ENCODE data around the gene PKNOX1.
"Not testable (repeated sequence)": the region's sequence is repeated elsewhere in the genome, so short reads cannot be mapped to it uniquely, and the experiment has no call there.

Gene PKNOX1

DNA sequence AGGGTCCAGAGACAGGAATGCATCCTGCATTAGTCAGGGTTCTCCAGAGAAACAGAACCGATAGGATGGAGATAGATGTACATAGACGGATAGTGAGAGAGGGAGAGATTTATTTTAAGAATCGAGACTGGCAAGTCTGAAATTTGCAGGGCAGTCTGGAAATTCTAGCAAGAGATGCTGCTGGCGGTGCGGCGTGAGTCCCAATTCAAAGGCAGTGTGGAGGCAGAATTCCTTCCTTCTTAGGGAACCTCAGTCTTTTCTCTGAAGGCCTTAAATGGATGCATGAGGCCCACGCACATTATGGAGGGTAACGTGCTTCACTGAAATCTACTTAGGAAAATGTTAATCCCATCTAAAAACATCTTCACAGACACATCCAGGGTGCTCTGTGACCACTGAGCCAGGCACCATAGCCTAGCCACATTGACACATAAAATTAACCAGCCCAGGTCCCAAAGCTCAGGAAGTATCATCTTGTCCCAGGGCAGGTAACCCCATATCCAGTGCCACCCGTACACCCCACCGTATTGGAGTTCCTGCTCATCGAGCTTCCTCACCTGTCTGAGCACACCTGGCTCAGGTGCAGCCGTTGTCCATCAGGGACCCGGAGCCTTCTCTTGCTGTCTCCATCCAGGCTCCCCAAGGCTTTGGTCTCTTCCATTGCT, 9.7 kb upstream of the PKNOX1 start:
- no peaks in the 10 kb centered on the region for H3K36me3 ChIP-seq (ENCODE audit: low read length)
- no peak for TF ChIP-seq EZH2phosphoT487 (conservative IDR thresholded peaks at IDR 0.05; ENCODE audit: low read length)
- TF ChIP-seq, protein P1, sequence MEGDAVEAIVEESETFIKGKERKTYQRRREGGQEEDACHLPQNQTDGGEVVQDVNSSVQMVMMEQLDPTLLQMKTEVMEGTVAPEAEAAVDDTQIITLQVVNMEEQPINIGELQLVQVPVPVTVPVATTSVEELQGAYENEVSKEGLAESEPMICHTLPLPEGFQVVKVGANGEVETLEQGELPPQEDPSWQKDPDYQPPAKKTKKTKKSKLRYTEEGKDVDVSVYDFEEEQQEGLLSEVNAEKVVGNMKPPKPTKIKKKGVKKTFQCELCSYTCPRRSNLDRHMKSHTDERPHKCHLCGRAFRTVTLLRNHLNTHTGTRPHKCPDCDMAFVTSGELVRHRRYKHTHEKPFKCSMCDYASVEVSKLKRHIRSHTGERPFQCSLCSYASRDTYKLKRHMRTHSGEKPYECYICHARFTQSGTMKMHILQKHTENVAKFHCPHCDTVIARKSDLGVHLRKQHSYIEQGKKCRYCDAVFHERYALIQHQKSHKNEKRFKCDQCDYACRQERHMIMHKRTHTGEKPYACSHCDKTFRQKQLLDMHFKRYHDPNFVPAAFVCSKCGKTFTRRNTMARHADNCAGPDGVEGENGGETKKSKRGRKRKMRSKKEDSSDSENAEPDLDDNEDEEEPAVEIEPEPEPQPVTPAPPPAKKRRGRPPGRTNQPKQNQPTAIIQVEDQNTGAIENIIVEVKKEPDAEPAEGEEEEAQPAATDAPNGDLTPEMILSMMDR (IDR thresholded peaks at IDR 0.05; ENCODE audit: insufficient read depth, low read length, poor library complexity, severe bottlenecking), result no peak
- H2AFZ ChIP-seq (ENCODE audit: low read depth, low read length, severe bottlenecking), result no peak overlapping the region

DNA sequence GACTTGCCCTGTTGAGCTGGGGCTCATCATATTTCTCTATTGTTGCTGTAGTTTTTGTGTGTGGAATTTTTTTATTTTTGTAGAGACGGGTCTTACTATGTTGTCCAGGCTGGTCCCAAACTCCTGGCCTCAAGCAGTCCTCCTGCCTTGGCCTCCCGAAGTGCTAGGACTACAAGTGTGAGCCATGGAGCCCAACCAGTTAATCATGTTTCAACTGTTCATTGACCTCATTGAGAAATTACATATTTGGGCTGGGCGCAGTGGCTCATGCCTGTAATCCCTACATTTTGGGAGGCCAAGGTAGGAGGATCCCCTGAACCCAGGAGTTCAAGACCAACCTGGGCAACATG, 9.2 kb upstream of the PKNOX1 start:
- no peaks in the 10 kb centered on the region for H3K79me2 ChIP-seq (ENCODE audit: insufficient read depth, low read length)
- no peak overlapping the region for H3K9ac ChIP-seq (ENCODE audit: low read length)
- H3K27ac ChIP-seq (ENCODE audit: low read depth, low read length), result no peak overlapping the region

More for the DNA sequence above, 9.7 kb upstream of the PKNOX1 start:
- Histone ChIP-seq H3K9me3 (ENCODE audit: insufficient read depth, low read length) (no peaks in the 10 kb centered on the region), H3K27ac (ENCODE audit: low read depth, low read length) (no peak overlapping the region), H3K9me2 (replicated peaks; ENCODE audit: insufficient read depth, low read length) (no peaks in the 10 kb centered on the region), H4K20me1 (ENCODE audit: low read depth, low read length) (no peaks in the 10 kb centered on the region), H3F3A (ENCODE audit: insufficient read depth) (no peaks in the 10 kb centered on the region), H3K79me2 (ENCODE audit: insufficient read depth, low read length) (no peaks in the 10 kb centered on the region), H3K4me2 (ENCODE audit: low read depth, low read length, poor library complexity, severe bottlenecking) (no peak overlapping the region), H3K27me3 (ENCODE audit: low read length) (no peaks in the 10 kb centered on the region), H3K4me3 (ENCODE audit: insufficient read depth, low read length, poor library complexity, severe bottlenecking) (no peak overlapping the region), H3K9ac (ENCODE audit: low read length) (no peak overlapping the region)

DNA sequence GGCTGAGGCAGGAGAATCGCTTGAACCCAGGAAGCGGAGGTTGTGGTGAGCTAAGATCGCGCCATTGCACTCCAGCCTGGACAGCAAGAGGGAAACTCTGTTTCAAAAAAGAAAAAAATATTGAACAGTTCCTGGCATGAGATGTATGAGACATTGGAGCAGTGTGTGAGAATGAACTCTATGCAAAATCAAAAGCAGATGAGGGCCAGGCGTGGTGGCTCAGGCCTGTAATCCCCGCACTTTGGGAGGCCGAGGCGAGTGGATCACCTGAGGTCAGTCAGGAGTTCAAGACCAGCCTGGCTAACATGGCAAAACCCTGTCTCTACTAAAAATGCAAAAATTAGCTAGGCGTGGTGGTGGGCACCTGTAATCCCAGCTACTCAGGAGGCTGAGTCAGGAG, 6.7 kb upstream of the PKNOX1 start:
- not testable (repeated sequence) for H2AFZ ChIP-seq (ENCODE audit: low read depth, low read length, severe bottlenecking); H3K9ac ChIP-seq (ENCODE audit: low read length); H3K79me2 ChIP-seq (ENCODE audit: insufficient read depth, low read length); H3K36me3 ChIP-seq (ENCODE audit: low read length); H3K9me2 ChIP-seq (replicated peaks; ENCODE audit: insufficient read depth, low read length); H3K4me2 ChIP-seq (ENCODE audit: low read depth, low read length, poor library complexity, severe bottlenecking); H3K9me3 ChIP-seq (ENCODE audit: insufficient read depth, low read length); H3K4me3 ChIP-seq (ENCODE audit: insufficient read depth, low read length, poor library complexity, severe bottlenecking); H4K20me1 ChIP-seq (ENCODE audit: low read depth, low read length); H3K27ac ChIP-seq (ENCODE audit: low read depth, low read length); H3K27me3 ChIP-seq (ENCODE audit: low read length); H3F3A ChIP-seq (ENCODE audit: insufficient read depth)

More for the DNA sequence above, 9.2 kb upstream of the PKNOX1 start:
- Histone ChIP-seq H3K4me2 (ENCODE audit: low read depth, low read length, poor library complexity, severe bottlenecking) (no peak overlapping the region), H4K20me1 (ENCODE audit: low read depth, low read length) (no peaks in the 10 kb centered on the region), H3K4me3 (ENCODE audit: insufficient read depth, low read length, poor library complexity, severe bottlenecking) (no peak overlapping the region), H3K36me3 (ENCODE audit: low read length) (no peaks in the 10 kb centered on the region), H3K27me3 (ENCODE audit: low read length) (no peaks in the 10 kb centered on the region), H3K9me3 (ENCODE audit: insufficient read depth, low read length) (no peaks in the 10 kb centered on the region), H3F3A (ENCODE audit: insufficient read depth) (no peaks in the 10 kb centered on the region), H2AFZ (ENCODE audit: low read depth, low read length, severe bottlenecking) (no peak overlapping the region), H3K9me2 (replicated peaks; ENCODE audit: insufficient read depth, low read length) (no peaks in the 10 kb centered on the region)
- TF ChIP-seq EZH2phosphoT487 (conservative IDR thresholded peaks at IDR 0.05; ENCODE audit: low read length), result no peak
- TF ChIP-seq, protein P1 (IDR thresholded peaks at IDR 0.05; ENCODE audit: insufficient read depth, low read length, poor library complexity, severe bottlenecking), result no peak

GRCh38 chr21:42969193-42969600, 5.2 kb upstream of the PKNOX1 start:
- Histone ChIP-seq H2AFZ (ENCODE audit: low read depth, low read length, severe bottlenecking) (no peak overlapping the region), H3K4me2 (ENCODE audit: low read depth, low read length, poor library complexity, severe bottlenecking) (no peak overlapping the region)

More at GRCh38 chr21:42969193-42969600, 5.2 kb upstream of the PKNOX1 start:
- no peak overlapping the region for H3K4me3 ChIP-seq (ENCODE audit: insufficient read depth, low read length, poor library complexity, severe bottlenecking)
- H3K27me3 ChIP-seq (ENCODE audit: low read length), result no peaks in the 10 kb centered on the region
- no peaks in the 10 kb centered on the region for H3K79me2 ChIP-seq (ENCODE audit: insufficient read depth, low read length)
- no peaks in the 10 kb centered on the region for H3K9me3 ChIP-seq (ENCODE audit: insufficient read depth, low read length)
- H4K20me1 ChIP-seq (ENCODE audit: low read depth, low read length), result no peaks in the 10 kb centered on the region
- no peak overlapping the region for H3K9ac ChIP-seq (ENCODE audit: low read length)
- H3F3A ChIP-seq (ENCODE audit: insufficient read depth), result 0 out of 2 replicates have a peak, but pooled peaks cover 3% of the 10 kb centered on the region
- no peaks in the 10 kb centered on the region for H3K9me2 ChIP-seq (replicated peaks; ENCODE audit: insufficient read depth, low read length)
- TF ChIP-seq, protein P1 (IDR thresholded peaks at IDR 0.05; ENCODE audit: insufficient read depth, low read length, poor library complexity, severe bottlenecking), result no peak
- no peak for TF ChIP-seq EZH2phosphoT487 (conservative IDR thresholded peaks at IDR 0.05; ENCODE audit: low read length)
- no peak overlapping the region for H3K27ac ChIP-seq (ENCODE audit: low read depth, low read length)
- no peaks in the 10 kb centered on the region for H3K36me3 ChIP-seq (ENCODE audit: low read length)
